H1 (cell line): ENCODE results near the gene NAA38. TPM values are rescaled to one million over a fixed set of nuclear protein-coding genes. Genes with fewer than 3 reads are reported as not detected.

Experiments used
- CHD7 ChIP-seq: fragments of 300-600 bp; sonication (generic); IDR thresholded peaks from 2 replicates; pipeline ENCODE4 v1.7.1; 2012; ENCODE audit warnings: low read length, moderate library complexity, mild to moderate bottlenecking, inconsistent platforms; ENCODE audit not compliant: insufficient replicate concordance
- KDM5A ChIP-seq: fragments of 200-600 bp; IDR thresholded peaks from 2 replicates; pipeline ENCODE4 v1.7.1; 2012; ENCODE audit warnings: mild to moderate bottlenecking, low read length, inconsistent platforms, mixed read lengths
- polyA plus RNA-seq, 7 experiments: library from polyadenylated mRNA; depleted of rRNA in 3 of 7; stranded (reverse) in 5 of 7; unstranded in 2 of 7; fragments of >200 nt in 5 of 7; fragments of 200-250 nt in 2 of 7; gene quantifications; 1 replicate in 5 of 7; 2 replicates in 1 of 7; 4 replicates in 1 of 7; pipeline versions ENCODE4 v1.2.1 to v1.2.3, GENCODE V29; 2011 to 2013; ENCODE audit warnings: missing spikeins in 2 of 7, mixed read lengths in 2 of 7
- total RNA-seq: library from RNA; stranded (reverse); fragmentation: NEBNext Ultra II Directional; extraction: Animal tissue kit (Norgen Biotek cat#: 25700); gene quantifications from 2 replicates; pipeline ENCODE4 v1.2.1, GENCODE V29; 2021

NAA38 gene
- total and polyA plus RNA-seq, 2 of the 8 experiments (the other 6 are each of a cell fraction or from before 2014, with no cell fraction given) = 30.2 to 109 TPM

DNA sequence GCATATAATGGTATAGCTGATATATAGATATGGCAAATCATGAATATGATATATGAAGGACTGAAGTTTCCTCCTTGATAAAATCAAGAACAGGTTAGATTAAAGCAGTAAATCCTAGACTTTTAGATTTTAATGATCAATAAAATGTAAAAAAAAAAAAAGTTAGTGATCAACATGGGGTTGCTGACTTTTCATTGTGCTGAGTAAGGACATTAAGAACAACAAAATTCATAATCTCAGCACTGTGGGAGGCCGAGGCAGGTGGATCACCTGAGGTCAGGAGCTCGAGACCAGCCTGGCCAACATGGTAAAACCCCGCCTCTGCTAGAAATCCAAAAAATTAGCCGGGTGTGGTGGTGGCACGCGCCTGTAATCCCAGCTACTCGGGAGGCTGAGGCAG, 20.9 kb upstream of the NAA38 start (continued):
- TF ChIP-seq CHD7 (no peak), KDM5A (no peak)
